ENCODE results near the gene XG.
"Not testable (repeated sequence)": the region's sequence is repeated elsewhere in the genome, so short reads cannot be mapped to it uniquely, and the experiment has no call there.

The XG gene

DNA sequence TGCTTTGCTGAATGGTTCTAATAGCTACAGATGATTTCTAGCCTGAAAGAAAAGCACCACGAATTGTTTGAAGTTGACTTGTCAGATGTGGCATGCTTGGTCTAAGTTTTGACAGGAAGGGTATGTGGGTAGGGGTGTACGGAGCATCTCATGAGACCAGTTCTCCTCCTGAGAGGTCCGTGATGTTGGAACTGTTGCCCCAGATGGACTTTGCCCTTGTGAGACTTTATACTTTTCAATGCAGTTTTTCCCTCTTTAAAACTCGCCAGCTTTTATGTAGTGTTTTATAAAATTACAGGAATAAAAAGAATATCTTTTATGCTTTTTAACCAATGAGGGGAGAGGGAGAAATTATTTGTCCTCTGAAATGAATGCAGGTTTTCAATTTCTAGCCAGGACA is 16.6 kb upstream of the XG start:
- DNase-seq (ENCODE audit: low spot score): no peak

DNA sequence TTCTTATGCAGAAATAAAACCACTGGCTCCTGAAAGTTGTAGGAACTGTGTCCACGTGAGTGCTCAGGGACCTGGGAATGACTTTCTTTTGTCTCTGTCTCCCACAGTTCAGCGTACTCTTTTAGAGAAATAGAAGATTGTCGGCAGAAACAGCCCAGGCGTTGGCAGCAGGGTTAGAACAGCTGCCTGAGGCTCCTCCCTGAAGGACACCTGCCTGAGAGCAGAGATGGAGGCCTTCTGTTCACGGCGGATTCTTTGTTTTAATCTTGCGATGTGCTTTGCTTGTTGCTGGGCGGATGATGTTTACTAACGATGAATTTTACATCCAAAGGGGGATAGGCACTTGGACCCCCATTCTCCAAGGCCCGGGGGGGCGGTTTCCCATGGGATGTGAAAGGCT is 11.2 kb upstream of the XG start:
- no peak for DNase-seq (ENCODE audit: low spot score)

DNA sequence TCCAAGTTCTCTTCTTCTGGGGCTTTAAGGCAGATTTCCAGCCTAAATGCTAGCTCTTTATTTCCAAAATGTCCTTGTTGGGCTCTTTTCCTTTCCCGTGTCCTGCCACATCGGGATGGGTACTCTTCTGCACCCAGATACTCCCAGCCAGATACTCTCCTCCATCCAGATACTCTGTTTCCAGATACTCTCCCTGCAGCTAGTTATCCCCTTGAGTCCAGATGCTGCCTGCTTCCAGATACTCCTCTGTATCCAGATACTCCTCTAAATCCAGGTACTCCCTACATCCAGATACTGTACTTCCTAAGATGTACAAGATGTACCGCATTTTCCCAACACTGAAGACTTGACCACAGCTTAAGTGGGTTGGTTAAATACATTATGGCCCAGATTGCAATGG is 10.5 kb upstream of the XG start:
- no peak for DNase-seq (ENCODE audit: low spot score)

DNA sequence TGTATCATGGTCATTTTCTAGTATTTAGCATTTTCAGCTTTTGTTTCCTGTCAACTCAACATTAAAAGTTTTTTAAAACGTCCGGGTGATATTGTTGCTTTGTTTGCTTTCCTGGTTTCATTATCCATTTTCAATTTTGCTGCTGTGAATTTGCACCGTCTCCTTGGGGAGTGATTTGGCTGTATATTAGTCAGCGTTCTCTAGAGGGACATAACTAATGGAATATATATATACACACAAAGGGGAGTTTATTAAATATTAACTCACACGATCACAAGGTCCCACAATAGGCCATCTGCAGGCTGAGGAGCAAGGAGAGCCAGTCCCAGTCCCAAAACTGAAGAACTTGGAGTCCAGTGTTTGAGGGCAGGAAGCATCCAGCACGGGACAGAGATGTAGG is 5.6 kb upstream of the XG start:
- DNase-seq (ENCODE audit: low spot score): not testable (repeated sequence)

DNA sequence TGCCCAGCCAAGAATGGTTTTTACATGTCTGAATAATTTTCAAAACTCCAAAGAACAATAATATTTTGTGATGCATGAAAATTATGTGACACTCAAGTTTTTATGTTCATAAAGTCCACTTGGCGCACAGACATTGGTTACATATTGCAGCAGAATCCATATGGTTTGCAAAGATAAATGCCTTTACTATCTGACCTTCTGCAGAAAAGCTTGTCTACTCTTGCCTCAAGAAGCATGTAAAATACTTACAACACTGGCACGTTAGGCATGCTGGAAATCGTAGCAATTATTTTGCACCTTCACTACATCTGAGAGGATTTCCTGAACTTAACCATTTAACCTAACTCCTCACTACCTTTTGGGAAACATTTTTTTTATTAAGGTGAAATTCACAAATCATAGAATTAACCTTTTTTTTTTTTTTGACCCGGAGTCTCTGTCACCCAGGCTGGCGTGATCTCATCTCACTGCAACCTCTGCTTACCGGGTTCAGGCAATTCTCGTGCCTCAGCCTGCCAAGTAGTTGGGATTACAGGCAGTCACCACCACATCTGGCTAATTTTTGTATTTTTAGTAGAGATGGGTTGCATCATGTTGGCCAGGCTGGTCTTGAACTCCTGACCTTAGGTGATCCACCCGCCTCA is 3.5 kb upstream of the XG start:
- DNase-seq (ENCODE audit: low spot score): no peak

DNA sequence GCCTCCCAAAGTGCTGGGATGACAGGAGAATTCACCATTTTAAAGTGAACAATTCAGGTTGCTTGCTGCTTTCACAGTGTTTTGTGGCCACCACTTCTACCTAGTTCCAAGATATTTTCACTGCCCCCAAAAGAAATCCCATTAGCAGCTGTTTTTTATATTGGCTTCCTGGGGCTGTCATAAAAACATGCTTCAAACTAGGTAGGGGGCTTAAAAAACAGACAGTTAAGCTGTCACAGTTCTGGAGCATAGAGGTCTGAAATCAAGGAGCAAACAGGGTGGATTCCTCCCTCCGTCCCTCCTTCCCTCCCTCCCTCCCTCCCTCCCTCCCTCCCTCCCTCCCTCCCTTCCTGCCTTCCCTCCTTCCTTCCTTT is 3.0 kb upstream of the XG start:
- no peak for DNase-seq (ENCODE audit: low spot score)

DNA sequence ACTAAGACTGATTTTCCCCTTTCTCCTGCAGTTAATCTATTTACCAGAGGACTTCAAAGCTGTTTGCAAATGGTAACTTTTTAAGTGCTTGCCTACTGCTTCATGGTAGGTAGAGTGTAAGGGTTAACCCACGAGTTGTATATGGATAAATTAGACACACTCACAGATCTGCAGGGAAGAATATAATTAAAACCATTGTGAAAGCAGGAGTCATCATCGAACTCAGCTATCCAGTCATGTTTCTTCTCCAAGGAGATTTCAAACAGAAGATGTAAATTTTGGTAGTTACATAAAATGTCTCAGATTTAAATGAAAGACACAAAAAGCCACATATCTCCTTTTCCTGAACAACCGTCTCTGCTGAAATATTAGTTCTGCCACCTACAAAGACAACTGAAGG is 549 bp upstream of the XG start:
- no peak for DNase-seq (ENCODE audit: low spot score)

DNA sequence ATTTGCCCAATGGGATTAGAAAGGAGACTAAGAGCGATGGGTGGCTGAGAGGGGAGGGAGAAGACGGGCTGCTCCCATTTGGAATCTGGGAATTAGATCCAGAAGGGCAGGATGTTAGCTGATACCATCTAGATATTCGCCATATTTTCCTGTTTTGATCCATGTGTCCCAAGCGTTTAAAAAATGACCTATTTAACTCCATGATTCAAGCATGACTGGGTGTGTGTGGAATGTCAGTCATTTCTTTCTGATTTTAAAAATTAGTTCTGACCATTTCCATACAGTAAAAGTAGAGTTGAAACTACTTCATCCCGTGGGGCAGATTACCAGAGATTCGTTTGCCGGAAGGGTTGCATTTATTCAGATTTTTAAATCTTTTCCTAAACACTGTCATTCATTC is 601 bp downstream of the XG start:
- DNase-seq (ENCODE audit: low spot score): not testable (repeated sequence)

DNA sequence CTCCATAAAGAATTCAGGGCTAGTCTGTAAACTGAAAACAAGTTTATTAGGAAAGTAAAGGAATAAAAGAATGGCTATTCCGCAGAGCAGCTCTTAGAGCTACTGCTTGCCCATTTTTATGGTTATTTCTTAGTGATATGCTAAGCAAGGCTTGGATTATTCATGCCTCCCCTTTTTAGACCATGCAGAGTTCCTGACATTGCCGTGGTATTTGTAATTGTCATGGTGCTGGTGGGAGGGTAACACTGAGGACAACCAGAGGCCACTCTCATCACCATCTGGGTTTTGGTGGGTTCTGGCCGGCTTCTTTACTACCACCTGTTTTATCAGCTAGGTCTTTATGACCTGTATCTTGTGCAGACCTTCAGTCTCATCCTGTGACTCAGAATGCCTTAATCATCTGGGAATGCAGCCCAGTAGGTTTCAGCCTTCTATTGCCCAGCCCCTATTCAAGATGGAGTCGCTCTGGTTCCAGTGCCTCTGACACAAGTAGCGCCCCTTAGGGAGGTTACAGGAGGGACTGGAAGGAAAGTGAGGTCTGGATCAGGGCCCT is 3.4 kb downstream of the XG start:
- not testable (repeated sequence) for DNase-seq (ENCODE audit: low spot score)

DNA sequence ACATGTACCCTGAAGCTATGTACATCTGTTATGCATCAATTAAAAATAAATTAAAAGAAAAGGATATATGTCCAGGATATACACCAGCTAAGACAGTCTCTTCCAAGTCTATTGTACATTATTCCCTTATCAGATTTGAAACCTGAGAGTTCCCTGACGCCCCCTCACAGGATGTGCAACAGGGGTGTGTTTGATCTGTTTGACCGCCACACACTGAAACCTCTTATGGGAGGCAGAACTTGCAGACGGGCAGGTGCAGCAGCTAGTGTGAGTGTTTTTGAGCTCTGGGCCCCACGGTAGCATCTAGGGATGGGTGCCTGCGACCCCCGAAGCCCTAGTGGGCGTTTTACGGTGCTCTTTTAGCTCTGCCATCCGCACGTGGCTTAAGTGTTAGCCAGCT is 4.7 kb downstream of the XG start:
- DNase-seq (ENCODE audit: low spot score): no peak

DNA sequence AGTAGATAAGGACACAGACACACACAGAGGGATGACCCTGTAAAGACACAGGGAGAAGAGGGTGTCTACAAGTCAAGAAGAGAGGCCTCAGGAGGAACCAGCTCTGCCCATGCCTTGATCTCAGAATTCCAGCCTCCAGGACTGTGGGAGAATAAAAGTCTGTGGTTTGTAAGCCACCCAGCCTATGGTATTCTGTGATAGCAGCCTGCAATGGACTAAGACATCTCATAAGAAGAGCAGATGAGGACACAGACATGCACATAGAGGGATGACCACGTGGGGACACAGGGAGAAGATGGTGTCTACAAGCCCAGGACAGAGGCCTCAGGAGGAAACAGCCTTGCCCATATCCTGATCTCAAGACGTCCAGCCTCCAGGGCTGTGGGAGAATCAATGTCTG is 9.4 kb downstream of the XG start:
- no peak for DNase-seq (ENCODE audit: low spot score)

DNA sequence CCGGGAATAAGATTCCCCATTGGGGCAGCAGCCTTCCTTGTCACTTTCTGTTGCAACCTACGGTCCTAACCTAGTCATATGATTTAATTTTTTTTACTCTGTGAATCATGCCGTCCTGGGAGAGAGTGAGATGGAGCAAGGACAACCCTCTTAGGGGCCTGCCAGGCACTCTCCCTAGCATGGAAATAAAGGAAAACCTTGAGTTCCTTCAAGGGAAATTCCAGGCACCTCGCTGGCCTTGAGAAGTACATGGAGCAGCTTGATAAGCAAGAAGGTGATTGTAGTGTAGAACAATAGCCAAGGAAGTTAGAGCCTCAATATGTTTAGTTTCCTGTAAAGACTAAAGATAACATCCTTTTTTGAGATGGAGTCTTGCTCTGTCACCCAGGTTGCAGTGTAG is 10.8 kb downstream of the XG start:
- DNase-seq (ENCODE audit: low spot score): not testable (repeated sequence)

DNA sequence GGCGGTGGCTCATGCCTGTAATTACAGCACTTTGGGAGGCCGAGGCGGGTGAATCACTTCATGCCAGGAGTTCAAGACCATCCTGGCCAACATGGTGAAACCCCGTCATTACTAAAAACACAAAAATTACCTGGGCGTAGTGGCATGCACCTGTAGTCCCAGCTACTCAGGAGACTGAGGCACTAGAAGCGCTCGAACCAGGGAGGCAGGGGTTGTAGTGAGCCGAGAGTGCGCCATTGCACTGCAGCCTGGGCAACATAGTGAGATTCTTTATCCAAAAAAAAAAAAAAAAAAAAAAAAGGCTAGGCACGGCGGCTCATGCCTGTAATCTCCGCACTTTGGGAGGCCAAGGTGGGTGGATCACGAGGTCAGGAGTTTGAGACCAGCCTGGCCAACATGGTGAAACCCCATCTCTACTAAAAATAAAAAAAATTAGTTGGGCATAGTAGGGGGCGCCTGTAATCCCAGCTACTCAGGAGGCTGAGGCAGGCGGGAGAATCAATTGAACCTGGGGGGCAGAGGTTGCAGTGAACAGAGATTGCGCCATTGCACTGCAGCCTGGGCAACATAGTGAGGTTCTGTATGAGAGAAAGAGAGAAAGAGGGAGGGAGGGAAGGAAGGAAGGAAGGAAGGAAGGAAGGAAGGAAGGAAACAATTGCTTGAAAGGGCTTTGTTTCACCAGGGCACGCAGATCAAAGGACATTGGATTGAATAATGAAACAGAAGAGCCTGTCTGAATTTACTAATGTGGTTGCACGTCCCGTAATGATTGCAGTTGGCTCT is 13.1 kb downstream of the XG start:
- not testable (repeated sequence) for DNase-seq (ENCODE audit: low spot score)

DNA sequence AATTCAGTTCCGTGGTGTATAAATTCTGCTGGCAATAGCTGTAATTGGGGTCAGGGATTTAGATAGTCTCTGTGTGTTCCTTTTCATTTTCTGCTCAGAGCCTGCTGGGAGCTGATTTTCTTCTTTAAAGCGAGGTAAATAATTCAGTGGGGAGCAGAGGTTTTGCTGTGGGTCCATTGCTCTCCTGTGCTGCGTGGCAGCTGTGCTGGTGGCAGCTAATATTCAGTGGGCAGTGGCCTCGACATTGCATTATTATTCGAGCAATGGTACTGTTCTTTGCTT is 13.7 kb downstream of the XG start:
- DNase-seq (ENCODE audit: low spot score): no peak

DNA sequence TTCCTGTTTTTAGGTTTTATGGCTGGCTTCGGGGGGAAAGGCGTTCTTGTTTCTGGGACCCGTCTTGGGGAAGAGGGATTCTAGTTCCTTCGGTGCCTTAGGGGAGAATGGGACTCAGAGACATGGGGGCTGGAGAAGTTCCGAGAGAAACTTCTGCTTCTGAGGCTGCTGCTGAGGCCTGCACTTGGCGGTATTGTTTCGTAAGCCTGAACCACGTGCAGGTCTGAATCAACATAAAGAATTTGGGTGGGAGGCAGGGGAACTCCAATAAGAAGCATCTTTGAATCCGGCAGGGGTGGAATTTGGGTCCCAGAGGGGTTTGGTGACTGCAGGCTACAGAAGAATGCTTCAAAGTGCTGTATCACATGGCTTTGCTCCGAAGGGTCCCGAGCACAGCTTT is 15.1 kb downstream of the XG start:
- DNase-seq (ENCODE audit: low spot score): no peak

DNA sequence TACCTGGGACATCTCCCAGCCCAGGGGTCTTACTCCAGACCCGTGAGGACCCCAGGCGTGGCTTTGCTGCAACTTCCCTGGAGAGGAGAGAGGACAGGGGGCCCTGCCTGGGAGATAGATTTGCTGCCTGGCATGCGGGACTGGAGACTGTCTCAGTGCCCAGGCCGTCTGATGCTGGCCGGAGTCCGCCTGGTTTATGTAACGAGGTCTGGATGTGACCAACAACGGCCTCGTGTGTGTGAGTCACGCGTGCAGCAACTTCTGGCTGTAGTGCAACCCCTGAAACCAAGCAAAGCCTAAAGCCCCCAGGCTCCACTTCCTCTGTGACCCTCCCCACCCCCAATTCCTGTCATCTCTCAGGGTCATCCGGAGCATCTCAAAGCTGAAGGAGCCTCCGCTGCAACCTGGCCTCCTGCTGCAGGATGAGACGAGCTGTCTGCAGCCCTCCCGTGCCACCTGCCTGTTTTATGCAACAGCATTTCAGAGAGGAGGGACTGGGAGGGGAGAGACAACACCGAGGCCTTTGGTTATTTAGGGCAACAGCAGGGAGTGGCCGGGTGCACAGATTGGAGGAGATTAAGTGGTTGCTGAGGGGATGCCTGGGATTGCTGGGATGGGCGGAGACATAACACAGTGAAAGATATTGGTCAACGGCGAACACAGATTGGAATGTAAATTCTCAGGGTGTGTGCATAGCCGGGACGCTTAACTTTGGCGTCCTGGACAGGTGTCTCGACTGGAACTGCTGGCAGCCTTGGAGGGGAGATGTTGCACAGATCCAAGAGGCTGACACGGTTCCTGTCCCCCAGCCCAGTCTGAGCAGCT is 16.0 kb downstream of the XG start:
- no peak for DNase-seq (ENCODE audit: low spot score)

DNA sequence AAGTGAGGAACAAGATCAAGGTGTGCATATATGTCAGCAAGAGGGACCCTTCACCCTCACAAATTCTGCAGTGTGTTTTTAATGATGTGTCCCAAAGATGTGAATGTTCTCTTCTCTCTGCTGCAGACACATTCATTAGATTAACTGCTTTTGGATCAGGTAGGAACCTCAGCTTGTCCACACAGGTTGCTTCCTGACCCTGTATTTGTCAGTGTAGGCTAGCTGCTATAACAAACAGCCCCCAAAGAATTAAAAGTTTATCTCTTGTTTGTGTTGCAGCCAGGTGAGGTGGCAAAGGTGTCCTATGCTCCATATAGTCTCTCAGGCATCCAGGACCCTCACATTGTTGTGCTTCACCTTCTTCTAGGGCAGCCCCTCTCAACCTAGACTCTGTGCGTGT is 17.8 kb downstream of the XG start:
- no peak for DNase-seq (ENCODE audit: low spot score)

DNA sequence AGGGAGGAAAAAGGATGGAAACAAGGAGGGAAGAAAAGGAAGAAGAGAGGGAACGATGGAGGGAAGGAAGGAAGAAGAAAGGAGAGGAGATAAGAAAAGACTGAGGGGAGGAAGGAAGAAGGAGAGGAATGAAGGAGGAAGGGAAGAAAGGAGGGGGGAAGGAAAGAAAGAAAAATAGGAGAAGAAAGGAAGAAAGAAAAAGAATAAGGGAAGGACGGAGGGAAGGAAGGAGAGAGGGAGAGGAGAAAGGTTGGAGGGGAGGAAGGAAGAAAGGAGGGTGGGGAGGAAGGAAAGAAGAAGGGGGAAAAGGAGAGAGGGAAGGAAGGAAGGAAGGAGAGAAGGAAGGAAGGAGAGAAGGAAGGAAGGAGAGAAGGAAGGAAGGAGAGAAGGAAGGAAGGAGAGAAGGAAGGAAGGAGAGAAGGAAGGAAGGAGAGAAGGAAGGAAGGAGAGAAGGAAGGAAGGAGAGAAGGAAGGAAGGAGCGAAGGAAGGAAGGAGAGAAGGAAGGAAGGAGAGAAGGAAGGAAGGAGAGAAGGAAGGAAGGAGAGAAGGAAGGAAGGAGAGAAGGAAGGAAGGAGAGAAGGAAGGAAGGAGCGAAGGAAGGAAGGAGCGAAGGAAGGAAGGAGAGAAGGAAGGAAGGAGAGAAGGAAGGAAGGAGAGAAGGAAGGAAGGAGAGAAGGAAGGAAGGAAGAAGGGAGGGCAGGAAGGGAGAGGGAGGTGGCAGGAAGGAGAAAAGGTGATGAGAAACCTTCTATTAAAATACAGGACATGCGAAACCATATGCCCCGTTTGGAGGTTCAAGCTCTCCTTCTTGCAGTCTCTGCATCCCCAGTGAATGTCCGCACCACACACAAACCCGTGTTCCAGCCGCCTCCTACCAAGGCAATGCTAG is 21.6 kb downstream of the XG start:
- not testable (repeated sequence) for DNase-seq (ENCODE audit: low spot score)

DNA sequence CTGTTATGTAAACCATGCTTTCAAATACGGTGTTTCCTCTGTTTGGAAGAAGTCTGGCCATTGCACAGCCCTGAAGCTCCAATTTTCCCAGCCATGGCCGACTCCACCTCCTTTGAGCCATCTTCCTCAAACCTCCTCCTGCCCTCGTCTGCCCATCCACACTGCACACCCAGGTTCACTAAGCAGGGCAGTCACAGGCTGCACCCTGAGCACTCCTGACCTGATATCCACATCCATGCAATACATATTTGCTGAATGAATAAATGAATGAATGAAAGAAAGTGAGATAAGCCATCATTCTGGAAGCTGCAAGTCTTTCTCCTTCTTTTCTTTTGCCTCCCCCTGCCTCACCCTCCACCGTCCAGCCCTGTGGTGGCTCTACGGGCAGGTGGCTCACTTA is 22.2 kb downstream of the XG start:
- no peak for DNase-seq (ENCODE audit: low spot score)

DNA sequence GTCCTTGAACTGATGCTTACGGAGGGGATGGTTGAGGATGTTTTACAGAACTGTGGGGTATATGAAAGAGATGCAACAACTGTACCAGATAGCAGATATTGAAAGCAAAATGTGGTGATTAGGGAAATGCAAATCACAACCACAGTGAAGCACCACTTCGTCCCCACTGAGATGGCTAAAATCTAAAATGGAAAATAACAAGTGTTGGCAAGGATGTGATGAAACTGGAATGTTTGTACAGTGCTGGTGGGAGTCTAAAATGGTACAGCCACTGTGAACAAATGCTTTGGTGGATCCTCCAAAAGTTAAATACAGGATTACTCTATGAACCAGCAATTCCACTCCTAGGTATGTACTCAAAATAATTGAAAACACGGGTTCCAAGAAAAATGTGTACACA is 22.9 kb downstream of the XG start:
- DNase-seq (ENCODE audit: low spot score): no peak

DNA sequence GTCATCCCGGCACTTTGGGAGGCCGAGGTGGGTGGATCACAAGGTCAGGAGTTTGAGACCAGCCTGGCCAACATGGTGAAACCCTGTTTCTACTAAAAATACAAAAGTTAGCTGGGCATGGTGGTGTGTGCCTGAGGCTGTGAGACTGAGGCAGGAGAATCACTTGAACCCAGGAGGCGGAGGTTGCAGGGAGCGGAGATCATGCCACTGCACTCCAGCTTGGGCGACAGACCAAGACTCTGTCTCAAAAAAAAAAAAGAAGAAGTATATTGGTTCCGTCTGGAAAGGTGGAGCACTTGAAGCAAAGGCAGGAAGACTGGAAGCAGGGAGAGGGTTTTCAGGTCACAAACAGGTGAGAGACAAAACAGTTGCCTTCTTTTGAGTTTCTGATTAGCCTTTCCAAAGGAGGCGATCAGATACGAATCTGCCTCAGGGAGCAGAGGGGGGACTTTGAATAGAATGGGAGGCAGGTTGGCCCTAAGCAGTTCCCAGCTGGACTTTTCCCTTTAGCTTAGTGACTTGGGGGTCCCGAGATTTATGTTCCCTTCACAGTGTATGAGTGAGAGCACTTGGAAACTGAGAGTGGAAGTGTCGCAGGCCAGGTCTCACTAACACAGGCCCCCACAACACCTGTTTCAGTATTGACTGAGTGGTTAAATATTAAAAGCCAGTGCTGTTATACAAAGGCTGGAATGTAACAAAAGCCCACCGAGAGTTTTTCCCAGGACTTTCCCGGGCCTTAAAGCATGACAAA is 28.8 kb downstream of the XG start:
- DNase-seq (ENCODE audit: low spot score): not testable (repeated sequence)
